Stimulated activated CD8-positive, alpha-beta memory T cell treated with anti-CD3 and anti-CD28 coated beads, Interleukin-2, amount 100 ng/mL, for 1 hour (primary cell): ENCODE data around the gene PHF21A.

Experiments
- DNase-seq, 2 donors: peaks; one replicate each; pipeline ENCODE4 v3.0.0-alpha.2; 2020; ENCODE audit warnings: low read depth in 2 of 2

PHF21A gene

DNA sequence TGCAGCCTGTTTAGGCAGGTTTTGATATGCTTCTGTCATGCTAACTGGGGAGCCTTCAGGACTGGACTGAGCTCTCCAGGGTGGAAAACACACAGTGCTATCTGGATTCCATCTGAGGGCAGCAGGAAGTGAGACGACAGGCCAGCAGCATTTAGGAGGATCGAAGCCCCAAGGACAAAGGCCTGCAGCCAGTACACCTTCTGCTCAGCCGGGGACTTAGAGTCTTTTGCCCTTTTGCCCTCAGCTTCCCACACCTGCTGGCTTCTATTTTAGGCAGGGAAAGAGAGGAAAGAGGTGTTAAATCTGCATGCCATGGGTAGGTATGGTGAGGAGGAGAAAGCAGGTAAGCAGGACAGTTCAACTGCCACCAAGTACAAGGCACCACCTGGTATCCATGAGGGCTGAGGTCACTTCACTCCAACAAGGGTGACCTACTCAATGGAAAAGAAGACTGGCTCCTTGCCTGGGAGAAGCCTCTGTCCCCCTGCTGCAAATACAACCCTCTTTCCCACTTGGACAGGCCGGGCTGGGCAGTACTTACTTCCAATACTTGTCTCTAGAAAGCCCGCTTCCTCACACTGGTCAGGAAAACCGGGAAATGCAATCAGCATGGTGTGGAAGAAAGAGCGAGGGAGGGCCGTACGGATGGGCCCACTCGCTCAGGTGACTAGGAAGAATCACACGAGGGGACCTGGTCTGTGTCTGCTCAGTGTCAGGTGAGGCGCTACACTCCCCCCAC, 186.5 kb downstream of the PHF21A start:
- DNase-seq, result no peak

DNA sequence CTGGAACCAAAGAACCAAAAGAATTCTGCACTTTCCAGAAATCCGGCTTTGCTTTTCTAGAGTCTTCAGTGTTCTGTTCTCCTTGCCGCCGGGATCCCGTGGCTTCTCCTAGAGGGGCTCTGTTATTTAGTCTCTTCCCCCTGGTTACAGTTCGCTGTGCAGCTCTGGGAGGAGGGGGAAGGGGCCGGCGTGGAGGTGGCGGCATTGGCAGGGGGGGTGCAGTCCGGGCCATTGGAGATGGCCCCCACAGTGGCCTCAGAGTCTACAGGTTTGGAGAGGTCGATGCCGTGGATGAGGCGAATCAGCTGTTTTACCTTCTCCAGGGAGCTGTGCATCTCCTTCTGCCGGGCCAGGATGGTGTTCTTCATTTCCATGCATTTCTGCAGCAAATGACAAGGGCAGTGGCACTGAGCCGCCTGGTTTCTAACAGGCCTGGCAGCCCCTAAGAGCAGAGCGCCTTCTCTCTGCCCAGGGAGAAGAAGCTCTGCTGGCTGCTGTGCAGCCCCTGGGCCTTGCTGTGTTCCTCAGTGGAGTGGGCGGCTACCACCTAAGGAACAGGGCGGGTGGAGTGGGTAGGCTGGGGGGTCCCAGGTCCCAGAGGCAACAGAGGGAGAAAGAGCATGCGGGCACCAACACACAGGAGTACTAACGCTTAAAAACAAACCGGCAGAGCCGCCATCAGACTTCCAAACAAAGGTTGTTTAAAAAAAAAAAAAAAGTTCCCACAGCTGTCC, 187.2 kb downstream of the PHF21A start:
- DNase-seq, result no peak

DNA sequence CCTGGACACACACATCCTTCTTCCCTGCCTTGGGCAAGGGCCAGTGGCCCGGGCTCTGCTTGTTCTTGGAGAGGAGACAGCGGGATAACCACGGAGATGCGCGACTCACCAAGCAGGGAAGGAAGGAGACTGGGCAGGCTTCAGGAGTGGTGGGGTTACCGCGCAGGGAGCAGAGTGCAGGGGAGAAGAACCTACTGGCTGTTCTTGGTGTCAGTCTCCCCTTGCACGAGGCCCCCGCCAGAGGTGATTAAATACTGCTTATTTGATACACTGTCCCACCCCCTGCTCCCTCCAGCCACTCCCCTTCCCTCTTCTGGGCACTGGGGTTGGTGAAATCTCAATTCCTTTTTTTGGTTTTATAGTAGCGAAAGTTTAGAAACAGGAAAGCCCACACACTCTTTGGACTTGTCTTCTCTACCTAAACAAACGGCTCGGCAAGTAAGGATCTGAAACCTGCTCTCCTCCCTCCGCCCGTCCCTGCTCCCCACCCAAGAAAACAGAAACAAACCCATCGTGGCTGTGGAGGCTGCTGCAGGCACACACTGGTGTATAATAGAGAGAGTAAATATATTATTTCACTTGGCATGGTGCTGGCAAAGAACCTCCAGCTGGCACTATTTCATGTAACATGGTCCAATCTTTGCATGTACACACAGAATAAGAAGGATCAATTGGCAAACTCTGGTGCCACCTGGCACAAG, 188.0 kb downstream of the PHF21A start:
- no peak for DNase-seq

DNA sequence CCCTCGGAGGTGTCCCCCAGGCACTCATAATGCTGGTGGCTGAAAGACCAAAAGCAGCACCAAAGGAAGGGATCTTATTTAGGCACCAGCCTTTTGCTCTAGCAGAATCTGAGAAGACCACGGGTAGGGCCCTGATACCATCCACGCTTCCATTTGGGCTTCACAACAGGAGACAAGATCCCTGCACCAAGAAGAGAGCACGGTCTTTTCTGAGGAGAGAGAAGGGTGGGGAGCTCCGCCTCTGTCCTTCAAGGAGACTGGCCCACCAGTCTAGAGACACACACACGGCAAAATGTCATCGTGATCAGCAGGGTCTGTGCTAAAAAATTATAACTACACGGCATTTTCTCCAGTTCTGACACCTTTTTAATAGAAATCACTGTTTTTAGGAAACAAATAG, 189.0 kb downstream of the PHF21A start:
- no peak for DNase-seq

DNA sequence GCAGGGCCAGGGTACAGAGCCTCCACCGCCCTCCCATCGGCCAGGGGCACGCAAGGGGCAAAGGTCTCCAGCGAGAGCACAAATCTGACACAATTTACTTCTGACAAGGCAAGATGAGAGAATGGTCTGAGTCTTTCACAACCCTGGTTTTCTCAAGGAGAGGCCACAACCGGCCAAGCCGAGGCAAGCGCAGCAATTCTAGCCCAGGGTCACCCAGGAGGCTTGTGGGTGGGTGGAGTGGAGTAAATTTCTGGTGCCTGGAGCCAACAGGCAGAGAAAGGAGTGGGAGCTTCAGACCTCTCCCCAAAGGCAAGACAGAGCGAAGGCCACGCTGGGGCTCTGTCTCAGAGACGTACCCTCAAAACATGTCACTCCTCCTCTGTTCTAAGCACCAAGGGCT, 189.5 kb downstream of the PHF21A start:
- DNase-seq, result no peak

DNA sequence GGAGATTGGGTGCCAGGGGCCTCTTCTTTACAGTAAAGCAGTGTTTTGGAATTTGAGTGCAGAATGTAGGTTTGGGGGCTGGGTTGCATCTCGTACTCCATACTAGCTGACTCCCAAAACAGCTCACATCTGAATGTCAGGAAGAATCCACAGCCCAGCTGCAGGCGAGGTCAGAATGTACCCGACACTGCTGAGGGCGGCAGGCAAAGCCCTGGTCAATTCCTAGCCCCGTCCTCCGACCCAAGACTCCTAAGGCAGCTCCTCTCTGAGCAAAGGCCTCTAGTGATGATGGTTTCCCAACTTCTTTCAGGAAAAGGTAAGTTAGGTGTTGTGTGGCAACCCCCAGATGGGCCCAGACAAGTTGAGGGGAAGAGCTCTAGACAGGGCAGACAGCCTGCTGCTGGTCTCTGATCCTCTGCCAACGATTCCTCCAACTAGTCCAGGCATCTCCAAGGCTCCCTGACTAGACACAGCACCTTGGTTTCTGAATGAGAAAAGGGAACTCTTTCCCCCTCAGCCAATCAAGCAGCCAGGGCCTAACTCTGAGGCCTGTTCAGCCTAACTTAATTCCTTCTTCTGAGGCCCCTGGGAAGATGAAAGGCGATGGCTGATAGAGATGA, 190.2 kb downstream of the PHF21A start:
- DNase-seq, result no peak

DNA sequence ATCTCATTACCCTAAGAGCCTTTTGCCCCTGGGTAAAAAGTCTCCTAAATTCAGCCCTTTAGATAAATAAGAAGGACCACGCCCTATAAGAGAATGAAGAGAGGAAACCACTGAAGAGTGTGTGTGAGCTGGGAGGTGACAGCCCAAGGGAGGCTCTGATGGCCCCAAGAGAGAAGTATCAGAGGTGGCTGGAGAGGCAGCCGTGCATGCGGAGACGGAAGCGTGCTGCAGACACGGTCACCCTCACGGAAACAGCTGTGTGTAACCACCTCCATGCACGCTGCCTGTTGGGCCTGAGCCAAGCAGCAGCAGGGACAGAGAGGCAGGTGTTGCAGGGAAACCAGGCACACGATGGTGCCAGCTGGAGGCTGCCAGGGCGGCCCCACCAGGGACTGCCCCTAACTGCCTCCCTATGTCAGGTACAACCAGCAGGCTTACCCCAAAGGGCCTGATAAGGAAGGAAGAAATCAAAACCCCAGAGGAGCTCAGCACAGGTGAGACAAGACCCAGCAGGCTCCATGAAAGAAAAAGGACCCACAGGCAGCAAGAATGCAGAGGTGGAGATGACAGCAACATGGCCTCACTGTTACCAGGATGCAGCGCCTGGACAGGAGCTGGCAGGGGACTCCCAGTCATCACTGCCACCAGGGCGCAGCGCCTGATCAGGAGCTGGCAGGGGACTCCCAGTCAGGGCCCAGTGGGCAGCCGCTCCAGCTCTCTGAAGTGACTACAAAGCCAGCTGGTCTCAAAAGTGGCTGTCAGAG, 191.0 kb downstream of the PHF21A start:
- DNase-seq, result no peak

DNA sequence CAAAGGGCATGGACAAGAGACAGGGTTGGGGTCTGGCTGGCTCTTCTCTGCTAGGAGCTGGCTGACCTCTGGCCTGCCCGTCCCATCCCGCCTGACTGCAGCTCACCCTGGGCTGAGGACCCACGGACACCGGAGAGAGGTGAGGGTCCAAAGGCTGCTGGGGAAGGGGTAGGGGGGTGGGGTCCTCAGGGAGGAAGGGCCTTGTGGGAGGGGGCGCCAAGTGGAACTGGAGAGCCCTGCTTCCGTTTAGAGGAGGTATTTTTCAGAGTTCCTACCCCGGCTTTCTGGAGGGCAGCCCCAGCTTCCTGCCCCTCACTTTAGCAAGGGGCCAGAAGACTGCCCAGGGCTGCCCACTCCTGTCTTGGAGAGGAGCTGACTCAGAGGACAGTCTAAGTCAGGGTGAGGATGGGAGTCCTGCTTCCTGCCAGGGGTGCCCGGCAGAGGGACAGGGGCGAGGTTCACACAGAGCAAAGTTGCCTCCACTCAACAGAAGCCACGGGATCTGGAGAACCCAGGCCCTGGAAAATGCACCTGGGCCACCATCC, 191.7 kb downstream of the PHF21A start:
- no peak for DNase-seq

DNA sequence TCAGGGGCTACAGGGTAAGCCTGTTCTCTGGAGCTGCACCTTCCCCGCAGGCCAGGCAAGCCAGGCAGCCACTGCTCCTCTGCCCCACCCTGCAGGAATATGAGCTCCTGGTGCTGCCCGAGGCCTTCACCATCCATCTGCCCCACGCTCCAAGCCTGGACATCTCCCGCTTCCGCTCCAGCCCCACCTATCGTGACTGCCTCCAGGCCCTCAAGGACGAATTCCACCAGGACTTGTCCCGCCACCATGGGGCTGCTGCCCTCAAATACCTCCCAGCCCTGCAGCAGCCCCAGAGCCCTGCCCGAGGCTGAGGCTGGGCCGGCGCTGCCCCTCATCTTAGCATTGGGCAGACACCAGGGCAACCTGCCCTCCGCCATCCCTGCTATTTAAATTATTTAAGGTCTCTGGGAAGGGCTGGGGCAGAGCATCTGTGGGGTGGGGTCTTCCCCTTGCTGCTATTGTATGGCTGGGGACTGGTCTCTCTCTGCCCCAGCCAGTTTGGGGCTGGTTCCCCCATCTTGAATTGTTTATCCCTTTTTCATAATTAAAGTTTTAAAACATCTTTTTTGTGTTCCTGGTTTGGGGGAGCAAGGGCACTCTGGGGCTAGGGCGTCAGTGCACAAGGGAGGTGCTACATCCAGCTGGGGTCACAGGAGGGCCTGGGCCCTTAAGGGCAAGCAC, 192.6 kb downstream of the PHF21A start:
- no peak for DNase-seq

DNA sequence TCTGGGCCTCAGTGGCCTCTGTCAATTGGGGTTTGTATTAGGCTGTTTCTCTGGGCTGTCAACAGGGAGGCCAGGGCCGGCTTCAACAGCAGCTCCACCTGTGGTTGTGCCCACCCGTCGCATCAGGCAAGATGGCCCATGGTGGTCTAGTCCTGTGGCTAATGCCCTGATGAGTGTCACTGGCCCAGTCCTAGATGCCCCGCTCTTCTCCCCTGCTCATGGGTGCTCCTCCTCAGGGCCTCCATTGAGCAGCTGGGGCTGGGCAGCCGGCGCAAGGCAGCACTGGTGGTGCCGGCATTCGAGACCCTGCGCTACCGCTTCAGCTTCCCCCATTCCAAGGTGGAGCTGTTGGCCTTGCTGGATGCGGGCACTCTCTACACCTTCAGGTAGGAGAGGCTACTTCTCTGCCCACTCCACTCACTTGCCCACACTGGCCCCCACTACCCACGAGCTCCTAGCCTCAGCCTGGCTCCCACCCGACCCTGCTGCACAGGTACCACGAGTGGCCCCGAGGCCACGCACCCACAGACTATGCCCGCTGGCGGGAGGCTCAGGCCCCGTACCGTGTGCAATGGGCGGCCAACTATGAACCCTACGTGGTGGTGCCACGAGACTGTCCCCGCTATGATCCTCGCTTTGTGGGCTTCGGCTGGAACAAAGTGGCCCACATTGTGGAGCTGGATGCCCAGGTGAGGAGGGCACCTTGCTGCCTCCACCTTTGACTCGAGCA, 193.4 kb downstream of the PHF21A start:
- DNase-seq, result no peak

DNA sequence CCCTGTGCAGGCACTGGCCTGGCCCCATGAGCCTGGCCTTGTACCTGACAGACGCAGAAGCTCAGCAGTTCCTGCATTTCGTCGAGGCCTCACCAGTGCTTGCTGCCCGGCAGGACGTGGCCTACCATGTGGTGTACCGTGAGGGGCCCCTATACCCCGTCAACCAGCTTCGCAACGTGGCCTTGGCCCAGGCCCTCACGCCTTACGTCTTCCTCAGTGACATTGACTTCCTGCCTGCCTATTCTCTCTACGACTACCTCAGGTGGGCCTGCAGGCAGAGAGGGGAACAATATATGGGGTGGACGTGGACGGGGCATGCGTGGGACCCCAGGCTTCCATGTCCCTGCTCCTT, 193.9 kb downstream of the PHF21A start:
- no peak for DNase-seq

DNA sequence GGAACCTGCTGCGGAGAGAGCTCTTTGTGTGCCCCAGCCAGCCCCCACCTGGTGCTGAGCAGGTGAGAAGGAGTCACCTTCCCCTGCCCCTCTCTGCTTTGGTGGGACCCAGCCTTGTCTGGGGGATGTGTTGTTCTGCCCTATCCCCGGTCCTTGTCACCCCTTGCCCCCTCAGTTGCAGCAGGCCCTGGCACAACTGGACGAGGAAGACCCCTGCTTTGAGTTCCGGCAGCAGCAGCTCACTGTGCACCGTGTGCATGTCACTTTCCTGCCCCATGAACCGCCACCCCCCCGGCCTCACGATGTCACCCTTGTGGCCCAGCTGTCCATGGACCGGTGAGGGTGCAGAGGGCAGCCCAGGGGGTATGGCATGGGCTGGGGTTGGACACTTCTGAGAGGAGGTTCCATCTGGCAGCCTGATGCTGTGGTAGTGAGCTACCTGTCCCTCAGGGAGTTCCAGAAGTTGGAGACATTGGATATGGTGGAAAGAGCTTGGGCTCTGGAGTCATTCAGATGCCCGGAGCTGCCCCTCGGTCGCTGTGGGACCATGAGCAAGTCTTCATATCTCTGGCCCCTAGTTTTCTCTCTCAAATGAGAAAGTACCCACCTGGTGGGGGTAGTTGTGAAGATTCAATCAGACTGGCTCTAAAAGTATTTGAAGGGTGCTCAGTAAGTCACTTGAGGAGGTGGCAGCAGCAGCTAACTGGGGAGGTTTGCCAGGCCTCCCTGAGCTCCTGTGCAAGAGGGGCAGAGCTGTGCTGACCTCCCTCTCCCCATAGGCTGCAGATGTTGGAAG, 194.5 kb downstream of the PHF21A start:
- no peak for DNase-seq

DNA sequence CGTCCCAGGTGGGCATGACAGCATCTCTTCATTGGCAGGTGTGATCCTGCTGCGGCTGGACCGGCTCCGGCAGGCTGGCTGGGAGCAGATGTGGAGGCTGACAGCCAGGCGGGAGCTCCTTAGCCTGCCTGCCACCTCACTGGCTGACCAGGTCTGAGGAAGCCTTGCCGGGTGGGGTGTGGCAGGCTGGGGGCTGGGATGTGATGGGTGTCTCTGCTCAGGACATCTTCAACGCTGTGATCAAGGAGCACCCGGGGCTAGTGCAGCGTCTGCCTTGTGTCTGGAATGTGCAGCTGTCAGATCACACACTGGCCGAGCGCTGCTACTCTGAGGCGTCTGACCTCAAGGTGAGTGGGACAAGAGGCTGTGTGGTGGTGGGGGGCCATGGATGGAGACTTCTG, 195.3 kb downstream of the PHF21A start:
- DNase-seq, result no peak

DNA sequence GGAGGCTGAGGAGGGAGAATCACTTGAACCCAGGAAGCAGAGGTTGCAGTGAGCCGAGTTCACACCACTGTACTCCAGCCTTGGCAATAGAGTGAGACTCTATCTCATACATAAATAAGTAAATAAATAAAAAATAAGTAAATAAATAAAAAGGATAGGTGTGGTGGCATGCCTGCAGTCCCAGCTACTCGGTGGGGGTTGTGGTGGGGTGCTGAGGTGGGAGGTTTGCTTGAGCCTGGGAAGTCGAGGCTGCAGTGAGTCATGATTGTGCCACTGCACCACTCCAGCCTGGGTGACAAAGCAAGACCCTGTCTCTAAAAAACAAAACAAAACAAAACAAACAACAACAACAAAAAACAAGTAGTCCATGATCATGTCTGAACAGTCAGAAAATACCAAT, 195.7 kb downstream of the PHF21A start:
- DNase-seq, result no peak

DNA sequence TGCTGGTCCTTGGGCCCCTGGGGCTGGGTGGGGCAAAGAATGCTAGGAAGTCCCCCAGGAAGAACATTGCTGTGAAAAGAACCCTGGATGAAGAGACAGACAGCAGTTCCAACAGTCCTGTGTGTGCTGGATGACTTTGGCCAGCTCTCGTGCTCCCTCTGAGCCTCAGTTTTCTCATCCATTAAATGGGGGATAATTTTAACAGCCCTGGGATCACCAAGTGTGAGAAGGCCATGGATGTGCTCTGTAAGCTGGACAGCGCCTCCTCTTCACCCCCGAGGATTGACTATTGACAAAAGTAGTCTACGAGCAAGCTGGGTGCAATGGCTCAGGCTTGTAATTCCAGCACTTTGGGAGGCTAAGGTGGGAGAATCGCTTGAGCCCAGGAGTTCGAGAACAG, 196.3 kb downstream of the PHF21A start:
- no peak for DNase-seq

DNA sequence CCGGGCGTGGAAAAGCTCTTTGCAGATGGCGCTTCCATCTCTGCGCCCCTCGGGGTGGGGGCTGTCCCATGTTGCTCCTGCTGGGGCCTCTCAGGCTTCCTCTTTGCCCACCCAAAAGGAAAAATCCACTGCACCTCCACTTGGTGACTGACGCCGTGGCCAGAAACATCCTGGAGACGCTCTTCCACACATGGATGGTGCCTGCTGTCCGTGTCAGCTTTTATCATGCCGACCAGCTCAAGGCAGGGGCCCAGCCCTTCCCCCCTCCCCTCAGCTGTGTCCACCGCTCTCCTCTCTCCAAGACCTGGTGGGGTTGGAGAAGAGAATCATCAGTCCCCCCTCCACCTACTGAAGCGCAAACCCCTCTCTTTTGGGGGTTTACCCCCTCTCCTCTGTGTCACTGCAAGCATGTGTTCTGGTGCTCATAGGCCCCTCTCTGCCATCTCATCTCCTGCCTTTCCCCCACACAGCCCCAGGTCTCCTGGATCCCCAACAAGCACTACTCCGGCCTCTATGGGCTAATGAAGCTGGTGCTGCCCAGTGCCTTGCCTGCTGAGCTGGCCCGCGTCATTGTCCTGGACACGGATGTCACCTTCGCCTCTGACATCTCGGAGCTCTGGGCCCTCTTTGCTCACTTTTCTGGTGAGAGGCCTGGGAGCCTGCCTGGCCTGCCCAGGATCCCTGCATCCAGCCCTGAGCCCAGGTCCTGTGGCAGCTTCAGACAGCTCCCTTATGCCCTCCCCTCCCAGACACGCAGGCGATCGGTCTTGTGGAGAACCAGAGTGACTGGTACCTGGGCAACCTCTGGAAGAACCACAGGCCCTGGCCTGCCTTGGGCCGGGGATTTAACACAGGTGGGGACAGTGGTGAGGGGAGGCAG, 197.0 kb downstream of the PHF21A start:
- no peak for DNase-seq

DNA sequence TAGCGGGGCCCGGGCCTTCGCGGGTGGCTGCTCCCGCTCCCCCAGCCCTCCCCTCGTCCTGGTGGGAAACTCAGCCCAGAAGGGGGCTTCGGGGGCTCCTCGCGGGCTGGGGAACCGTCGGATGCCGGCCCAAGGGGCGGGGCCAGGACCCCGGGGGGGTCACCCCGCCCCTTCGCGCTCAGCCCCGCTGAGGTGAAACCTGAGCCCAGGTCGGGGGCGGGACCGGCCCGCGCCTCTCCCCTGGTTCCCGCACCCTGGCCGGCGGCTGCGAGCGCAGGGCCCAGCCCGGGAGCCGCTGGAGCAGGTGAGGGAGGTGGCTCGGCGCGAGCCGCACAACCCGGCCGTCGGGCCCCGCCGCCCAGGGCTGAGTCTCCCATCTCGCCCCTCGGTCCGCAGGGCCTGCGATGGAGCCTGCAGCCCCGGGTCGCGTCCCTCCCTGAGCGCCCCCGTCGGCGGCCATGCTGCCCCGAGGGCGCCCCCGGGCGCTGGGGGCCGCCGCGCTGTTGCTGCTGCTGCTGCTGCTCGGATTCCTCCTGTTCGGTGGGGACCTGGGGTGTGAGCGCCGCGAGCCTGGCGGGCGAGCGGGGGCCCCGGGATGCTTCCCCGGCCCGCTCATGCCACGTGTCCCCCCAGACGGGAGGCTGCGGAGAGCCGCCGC, 198.7 kb downstream of the PHF21A start, which contains the start of gene LARGE2:
LARGE2 (plus strand) TSS at position 232 of the 658 bp plus-strand sequence; CDS start at position 459, 227 bp downstream.
- DNase-seq, result no peak
